ENCODE results near the gene HIPK2.

HIPK2 gene

GRCh38 chr7:139735912-139736595 lies 41.7 kb downstream of the HIPK2 start:
- Histone ChIP-seq H3K4me1 (ENCODE audit: insufficient read depth, low read length, severe bottlenecking) (no peaks in the 10 kb centered on the region), H3K4me2 (ENCODE audit: low read length) (no peak overlapping the region)

GRCh38 chr7:139735466-139735865 lies 42.3 kb downstream of the HIPK2 start:
- Histone ChIP-seq H4K20me1 (ENCODE audit: insufficient read depth, low read length) (no peaks in the 10 kb centered on the region), H3K9ac (ENCODE audit: low read length) (no peak overlapping the region), H3K4me3 (ENCODE audit: low read depth, low read length, poor library complexity, severe bottlenecking) (no peak overlapping the region), H3F3A (ENCODE audit: insufficient read depth, low read length) (no peaks in the 10 kb centered on the region), H3K27me3 (ENCODE audit: insufficient read depth, low read length) (no peaks in the 10 kb centered on the region), H3K79me2 (ENCODE audit: insufficient read depth, low read length) (no peaks in the 10 kb centered on the region), H3K4me1 (ENCODE audit: insufficient read depth, low read length, severe bottlenecking) (no peaks in the 10 kb centered on the region), H3K9me3 (ENCODE audit: low read length) (no peaks in the 10 kb centered on the region), H3K9me2 (ENCODE audit: low read depth, low read length) (no peaks in the 10 kb centered on the region), H3K4me2 (ENCODE audit: low read length) (no peak overlapping the region), H2AFZ (ENCODE audit: low read length) (no peak overlapping the region), H3K27ac (ENCODE audit: low read depth, low read length, poor library complexity, severe bottlenecking) (no peak overlapping the region), H3K36me3 (ENCODE audit: insufficient read depth, low read length) (no peaks in the 10 kb centered on the region)
- TF ChIP-seq CTCF (IDR thresholded peaks at IDR 0.05; ENCODE audit: low read length) = no peak
- no peak for TF ChIP-seq EZH2 (IDR thresholded peaks at IDR 0.05; ENCODE audit: borderline replicate concordance, low read length)

More at GRCh38 chr7:139735912-139736595, 41.7 kb downstream of the HIPK2 start:
- Histone ChIP-seq H3K79me2 (ENCODE audit: insufficient read depth, low read length) (no peaks in the 10 kb centered on the region), H3K9me2 (ENCODE audit: low read depth, low read length) (no peaks in the 10 kb centered on the region), H3K27me3 (ENCODE audit: insufficient read depth, low read length) (no peaks in the 10 kb centered on the region), H3F3A (ENCODE audit: insufficient read depth, low read length) (no peaks in the 10 kb centered on the region), H2AFZ (ENCODE audit: low read length) (no peak overlapping the region), H3K4me3 (ENCODE audit: low read depth, low read length, poor library complexity, severe bottlenecking) (no peak overlapping the region), H3K9me3 (ENCODE audit: low read length) (no peaks in the 10 kb centered on the region), H3K9ac (ENCODE audit: low read length) (no peak overlapping the region), H4K20me1 (ENCODE audit: insufficient read depth, low read length) (no peaks in the 10 kb centered on the region), H3K36me3 (ENCODE audit: insufficient read depth, low read length) (no peaks in the 10 kb centered on the region), H3K27ac (ENCODE audit: low read depth, low read length, poor library complexity, severe bottlenecking) (no peak overlapping the region)
- no peak for TF ChIP-seq CTCF (IDR thresholded peaks at IDR 0.05; ENCODE audit: low read length)
- no peak for TF ChIP-seq EZH2 (IDR thresholded peaks at IDR 0.05; ENCODE audit: borderline replicate concordance, low read length)

- no peak overlapping the region for H2AFZ ChIP-seq (ENCODE audit: low read length)
- TF ChIP-seq EZH2 (IDR thresholded peaks at IDR 0.05; ENCODE audit: borderline replicate concordance, low read length) = no peak
- TF ChIP-seq CTCF (IDR thresholded peaks at IDR 0.05; ENCODE audit: low read length) = no peak
- H3K9me2 ChIP-seq (ENCODE audit: low read depth, low read length) = no peaks in the 10 kb centered on the region
- no peaks in the 10 kb centered on the region for H3F3A ChIP-seq (ENCODE audit: insufficient read depth, low read length)
- no peaks in the 10 kb centered on the region for H3K27me3 ChIP-seq (ENCODE audit: insufficient read depth, low read length)
- H3K4me3 ChIP-seq (ENCODE audit: low read depth, low read length, poor library complexity, severe bottlenecking) = no peak overlapping the region
- H3K79me2 ChIP-seq (ENCODE audit: insufficient read depth, low read length) = no peaks in the 10 kb centered on the region
- H3K9me3 ChIP-seq (ENCODE audit: low read length) = no peaks in the 10 kb centered on the region
- no peak overlapping the region for H3K4me2 ChIP-seq (ENCODE audit: low read length)
- no peak overlapping the region for H3K9ac ChIP-seq (ENCODE audit: low read length)
- no peaks in the 10 kb centered on the region for H3K4me1 ChIP-seq (ENCODE audit: insufficient read depth, low read length, severe bottlenecking)
- no peak overlapping the region for H3K27ac ChIP-seq (ENCODE audit: low read depth, low read length, poor library complexity, severe bottlenecking)
- H4K20me1 ChIP-seq (ENCODE audit: insufficient read depth, low read length) = no peaks in the 10 kb centered on the region
- no peaks in the 10 kb centered on the region for H3K36me3 ChIP-seq (ENCODE audit: insufficient read depth, low read length)
Measured at GRCh38 chr7:139734395-139734794, 43.4 kb downstream of the HIPK2 start.

Measured in OCI-LY1 (cell line).